COLO829 (cell line): ENCODE results near the gene GABARAP.

Experiments used
- DNase-seq: peaks from one replicate; pipeline ENCODE4 v3.0.0; 2012; ENCODE audit warnings: low spot score

GABARAP gene

DNA sequence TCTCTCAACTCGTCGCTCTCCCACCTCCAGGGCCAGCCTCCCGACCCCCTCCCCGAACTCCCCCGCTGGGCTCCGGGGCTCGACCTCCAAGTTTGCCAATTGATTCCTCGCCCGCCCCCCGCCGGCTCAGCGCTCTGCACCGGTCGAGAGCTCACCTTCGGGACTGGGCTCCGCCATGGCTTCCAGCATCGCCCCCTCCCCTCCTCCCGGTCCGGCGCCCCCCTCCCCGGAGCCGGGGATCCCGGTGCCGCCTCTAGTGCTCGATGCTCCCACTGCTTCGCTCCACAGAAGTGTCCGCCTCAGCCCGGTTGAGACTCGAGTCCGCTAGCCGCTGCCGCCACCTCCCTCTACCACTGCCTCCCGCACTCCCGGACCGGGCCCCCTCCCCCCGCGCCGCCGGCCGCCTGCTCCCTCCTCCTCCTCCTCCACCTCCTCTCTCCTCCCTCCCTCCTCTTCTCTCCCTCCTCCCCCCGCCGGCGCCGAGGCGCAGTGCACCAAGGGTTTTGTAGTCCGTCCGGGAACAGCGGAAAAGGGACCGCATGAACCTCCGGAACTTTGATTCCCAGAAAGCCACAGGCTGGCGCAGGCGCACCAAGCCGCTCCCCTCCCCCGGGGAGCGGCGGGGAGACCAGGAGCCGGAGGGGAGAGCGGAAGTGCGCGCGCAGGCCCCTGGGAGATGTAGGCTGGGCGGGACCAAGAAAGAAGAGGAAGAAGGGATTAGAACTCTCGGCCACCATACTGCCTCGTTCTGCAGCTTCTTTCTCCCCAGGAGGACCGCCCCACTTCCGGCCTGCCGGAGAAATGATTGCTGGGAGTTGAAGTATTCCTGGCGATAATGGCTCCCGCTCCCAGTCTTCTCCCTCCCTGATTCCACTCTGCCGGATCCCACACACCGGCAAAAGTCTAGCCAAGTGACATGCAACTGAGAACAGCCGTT is 2.9 kb downstream of the GABARAP start, which contains the start of gene PHF23:
Gene PHF23 (minus strand): TSS at position 367 of the 937 bp plus-strand sequence. CDS start 178 bp downstream, at position 189.
- DNase-seq: peak; percentile 100

DNA sequence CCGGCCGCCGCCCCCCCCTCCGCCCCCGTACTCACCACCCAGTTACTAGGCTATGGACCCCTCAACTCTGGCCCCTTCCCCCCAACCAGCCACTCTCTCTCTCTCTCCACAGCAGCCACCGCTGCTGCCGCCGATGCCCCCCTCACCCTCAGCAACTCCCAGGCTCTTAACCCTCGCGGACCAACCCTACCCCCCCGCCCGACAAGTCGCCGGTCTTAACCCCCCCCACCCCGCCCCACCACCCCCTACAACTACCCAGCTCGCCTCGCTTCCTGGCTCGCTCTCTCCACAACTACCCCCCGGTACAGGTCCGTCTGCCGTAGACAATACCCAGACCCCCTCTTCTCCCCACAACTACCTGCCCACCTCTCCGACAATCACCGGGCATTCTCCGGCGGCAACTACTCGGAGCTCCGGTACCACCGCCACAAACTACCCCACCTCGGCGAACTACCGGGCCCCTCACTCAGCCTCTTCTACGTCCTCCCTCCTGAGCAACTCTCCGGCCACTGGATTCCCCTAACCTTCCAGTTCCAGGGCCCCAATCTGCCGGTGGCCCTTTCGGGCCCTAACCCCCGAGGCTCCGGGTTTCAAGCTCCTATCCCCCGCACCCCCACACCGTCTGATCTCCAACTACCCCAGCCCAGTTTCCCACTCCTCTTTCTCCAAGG is 3.7 kb downstream of the GABARAP start:
- DNase-seq: no peak

DNA sequence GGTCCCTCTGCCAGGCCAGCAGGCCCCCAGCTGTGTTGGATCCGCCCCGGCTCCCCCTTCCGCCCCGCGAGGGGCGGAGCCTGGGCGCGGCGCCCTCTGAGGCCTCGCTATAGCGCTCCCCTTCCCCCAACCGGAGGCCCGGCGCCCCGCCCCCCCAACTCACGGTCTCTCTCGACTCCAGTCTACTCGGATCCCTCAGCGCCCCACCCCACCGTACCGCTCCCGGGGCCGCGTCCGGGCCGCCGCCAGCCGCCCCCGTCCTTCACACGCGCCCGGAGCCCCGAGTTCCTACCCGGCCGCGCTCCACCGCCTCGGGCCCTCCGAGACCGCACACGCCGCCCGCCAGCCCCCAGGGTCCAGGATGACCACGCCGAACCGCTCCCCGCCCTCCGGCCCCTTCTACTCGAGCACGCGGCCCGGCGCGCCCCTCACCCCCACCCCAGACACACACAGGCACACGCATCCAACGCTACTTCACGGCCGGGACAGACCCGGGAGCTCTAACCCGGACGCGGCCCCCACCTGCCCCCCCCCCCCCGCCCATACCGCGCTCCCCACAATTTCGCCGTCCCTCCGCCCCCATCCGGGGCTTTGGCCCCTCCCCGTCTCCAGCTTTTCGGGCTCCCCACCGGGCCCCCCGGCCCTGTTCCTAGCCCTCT is 4.4 kb downstream of the GABARAP start:
- DNase-seq: no peak

DNA sequence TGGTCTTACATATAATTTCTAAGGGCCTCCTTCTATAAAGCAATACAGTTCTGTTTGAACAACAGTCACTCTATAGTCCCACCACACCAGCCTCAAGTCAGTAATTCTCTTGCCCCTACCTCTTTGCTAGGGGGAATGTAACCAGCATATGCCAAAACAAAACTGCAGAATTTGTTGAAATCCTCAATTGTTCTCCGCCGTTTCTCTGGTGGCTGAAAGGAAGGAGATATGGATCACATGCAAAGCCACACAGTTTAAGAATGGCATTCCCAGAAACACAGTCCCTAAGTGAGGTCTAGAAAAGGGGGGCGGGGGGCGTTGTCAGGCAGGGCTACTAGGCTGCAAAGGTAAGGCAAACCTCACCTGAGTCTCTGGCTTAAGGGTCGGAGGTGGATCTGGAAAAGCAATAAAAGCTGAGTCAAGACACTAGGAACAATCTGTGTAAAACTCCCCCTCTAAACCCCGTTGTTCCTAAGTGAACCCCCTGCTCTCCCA is 4.9 kb downstream of the GABARAP start:
- no peak for DNase-seq

DNA sequence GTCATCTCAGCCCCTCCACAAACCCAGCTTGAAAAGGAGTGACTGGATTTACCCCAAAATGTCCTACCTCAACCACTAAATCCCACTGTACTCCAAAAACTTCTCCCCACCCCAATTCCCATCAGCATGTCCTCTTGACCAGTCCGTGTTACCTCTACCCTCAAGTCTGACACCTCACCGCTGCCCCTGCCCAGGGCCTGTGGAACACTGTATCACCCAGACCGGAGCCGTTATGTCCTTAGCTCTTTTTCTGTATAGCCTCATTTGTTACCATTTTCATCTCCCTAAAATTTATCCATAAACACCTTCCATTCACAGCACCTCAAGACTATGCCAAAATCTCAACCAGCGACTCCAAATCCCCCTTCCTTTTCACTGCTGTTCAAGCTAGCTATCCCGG is 5.4 kb downstream of the GABARAP start:
- DNase-seq: no peak

DNA sequence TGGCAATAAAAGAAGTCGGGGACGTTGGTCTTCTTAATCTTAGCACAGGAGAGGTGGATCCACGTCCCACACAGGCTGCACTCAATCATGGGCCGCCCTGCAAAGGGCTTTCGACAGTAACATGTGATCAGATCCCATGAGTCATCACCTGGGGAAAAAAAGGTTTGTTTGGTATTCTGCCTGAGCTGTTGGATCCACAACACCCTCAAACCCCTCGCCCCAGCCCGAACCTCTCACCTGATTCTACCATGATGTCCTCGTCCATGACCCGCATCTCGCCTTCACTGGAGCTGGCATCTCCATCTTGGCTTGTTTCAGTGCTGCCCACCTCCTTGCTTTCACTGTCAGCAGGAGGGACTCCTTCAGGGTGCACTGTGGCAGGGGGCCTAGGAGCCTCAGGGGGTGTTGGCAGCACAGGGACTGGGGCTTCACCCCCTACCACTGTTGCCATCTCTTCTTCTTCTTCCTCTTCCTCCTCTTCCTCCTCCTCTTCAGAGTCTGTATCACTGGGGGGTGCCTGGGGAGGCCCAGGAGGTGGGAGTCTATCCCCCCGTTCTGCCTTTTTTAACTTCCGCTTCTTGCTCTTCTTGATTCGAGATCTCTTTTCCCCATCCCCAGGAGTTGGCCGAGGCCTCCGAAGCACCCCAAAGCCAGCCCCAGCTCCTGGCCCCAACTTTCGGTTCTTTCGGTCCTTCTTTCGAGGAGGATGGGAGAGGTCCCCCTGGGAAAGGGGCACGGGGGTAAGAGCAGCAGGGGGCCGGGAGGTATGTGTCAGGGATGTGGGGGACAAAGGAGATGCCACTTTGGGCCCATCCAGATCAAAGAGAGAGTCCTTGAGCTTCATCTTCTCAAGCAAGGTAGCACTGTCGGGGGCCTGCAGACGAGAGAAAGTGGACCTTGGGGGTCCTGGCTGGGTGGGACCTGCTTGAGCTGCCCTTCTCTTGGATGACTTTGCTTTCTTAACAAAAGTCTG is 6.3 kb downstream of the GABARAP start:
- no peak for DNase-seq

DNA sequence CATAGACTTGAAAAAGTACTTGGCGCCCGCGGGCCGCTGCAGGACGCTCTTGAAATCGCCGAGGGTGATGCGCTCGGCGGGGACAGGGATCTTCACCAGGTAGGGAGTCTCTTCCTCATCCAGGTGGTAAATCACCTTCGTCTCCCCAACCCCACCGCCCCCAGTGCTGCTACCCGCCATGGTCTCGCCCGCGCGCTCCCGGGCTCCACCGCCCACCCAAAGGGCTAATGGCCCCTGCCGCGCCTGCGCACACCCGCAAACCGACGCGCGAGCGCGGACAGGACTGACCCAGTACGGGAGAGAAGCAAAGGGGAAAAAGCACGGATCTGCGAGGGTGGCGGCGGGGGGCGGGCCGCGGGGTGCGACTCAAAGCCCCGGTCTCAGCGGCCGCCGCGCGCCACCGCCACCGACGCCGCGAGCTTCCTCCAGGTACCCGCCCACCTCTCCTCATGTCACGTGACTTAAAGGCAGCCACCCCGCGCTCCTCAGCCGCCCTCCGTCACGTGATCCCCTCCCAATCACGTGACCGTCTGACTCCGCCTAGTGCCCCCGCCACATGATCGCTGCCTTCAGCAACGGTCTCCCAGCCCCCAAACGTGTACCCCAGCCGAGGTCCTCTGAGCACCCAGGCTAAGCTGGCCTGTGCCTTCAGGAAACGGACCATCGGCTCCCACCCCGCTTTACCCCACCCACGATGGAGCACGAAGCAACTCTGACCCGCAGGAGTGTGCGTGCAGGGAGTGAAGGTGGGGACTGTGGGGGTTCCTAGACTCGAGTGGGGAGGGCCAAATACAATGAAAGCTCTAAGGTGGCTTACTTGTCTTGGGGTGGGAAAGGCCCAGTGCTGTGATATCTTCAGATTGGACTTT is 7.9 kb downstream of the GABARAP start, which contains the start of gene DVL2:
Gene DVL2 (minus strand): TSS at position 435 of the 869 bp plus-strand sequence. CDS start 255 bp downstream, at position 180.
- DNase-seq: peak; percentile 94

DNA sequence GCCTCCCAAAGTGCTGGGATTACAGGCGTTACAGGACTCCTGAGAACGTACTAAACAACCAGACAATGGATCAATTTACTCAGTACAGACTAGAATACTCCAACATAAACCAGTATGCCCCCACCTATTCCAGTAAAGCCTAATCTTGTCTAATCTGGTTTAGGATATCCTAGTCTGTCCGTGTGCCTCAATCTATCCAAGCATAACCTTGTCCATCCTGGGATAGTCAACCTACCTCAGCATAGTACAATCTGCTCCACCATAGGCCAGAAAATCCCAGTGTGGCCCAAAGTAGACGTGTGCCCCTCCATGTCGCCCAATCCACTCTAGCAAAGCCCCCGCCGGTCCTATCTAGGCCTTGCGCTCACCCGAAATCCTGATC is 8.6 kb downstream of the GABARAP start:
- DNase-seq: no peak

DNA sequence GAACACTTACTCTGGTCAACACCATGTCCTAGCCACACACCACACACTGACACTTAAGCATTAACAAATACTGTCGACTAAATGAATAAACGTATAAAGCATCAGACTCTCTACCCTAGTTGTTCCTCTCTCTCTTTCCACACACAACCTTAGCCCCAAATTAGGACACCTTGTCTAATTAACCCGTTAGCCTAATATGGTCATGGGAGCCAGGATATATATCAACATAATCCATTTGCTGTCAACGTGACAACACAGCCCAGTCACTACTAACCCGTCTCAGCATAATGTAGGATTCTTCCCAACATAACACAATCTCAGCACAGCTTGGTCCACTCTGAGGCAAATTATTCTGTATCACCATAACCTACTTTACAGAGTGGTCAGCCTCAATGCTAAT is 10.1 kb downstream of the GABARAP start:
- DNase-seq: no peak

DNA sequence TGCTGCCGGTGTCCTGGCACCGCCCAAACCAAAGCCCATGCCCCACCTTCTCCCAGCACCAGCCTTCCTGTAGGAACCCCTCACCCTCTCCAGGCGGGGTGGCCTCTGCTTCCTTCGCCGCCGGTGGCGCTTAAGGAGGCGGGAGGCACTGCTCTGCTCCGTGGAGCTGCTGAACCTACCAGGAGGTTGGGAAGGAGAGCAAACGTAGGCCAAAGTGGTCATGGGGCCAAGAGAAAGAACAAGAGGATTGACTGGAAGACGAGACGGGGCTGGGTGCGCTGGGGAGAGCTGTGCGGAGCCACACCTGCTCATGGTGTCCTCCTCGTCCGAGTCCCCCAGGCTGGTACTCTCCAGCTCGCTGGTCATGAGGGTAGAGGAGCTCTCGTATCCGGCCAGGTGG is 12.7 kb downstream of the GABARAP start:
- no peak for DNase-seq

DNA sequence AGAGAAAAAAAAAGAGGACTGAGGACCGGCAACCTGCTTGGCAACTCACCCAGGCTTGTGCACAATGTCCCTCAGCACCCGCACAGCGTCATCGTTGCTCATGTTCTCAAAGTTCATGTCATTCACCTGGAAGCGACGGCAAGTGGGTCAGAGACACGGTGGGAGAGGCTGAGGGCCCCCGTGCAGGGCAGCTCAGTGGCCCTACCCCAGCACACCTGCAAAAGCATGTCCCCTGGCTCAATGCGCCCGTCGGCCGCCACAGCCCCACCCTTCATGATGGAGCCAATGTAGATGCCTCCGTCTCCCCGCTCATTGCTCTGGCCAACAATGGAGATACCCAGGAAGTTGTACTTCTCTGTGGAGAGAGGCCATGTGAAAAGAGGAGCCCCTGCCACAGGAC is 13.3 kb downstream of the GABARAP start:
- no peak for DNase-seq

DNA sequence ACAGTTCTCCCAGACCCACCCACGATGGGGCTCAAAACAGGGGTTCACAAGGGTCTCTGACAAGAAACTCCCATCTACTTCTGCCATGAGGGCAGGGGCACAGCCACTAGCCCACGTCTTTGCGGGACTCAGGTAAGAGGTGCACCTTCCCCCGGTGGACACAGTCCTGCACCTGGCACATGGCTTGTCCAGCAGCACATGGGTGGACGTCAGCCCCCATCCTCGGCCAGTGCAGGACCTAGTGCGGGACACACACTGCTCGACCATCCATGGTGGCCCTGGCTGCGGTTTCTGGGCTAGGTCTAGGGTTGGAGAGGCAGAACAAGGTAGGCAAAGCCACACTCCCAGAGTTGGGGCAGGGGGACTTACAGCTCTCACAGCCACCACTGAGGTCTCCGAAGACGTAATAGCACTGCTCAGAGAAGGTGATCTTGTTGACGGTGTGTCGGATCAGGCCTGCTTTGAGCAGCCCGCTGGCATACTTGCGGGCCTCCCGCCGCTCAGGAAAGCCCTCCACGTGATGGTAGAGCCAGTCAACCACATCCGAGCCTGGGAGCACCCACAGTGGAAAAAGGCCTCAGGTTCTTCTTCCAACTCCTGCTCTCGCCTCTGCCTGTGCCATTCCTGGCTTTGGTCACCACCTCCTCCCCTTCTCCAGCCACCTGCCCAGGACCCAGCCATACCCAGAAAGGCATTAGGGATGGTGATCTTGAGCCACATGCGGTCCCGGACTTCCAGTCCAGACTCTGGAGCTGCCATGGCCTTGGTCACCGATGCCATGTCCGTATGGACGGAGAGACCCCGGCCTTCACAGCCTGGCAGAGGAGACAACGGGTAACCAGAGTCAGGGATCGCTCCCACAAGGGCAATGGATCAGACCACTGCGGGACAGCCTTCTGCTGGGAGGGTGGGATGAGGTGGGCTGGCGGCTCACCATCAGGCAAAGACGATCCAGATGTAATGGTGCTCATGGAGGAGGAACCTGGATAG is 15.2 kb downstream of the GABARAP start:
- no peak for DNase-seq

DNA sequence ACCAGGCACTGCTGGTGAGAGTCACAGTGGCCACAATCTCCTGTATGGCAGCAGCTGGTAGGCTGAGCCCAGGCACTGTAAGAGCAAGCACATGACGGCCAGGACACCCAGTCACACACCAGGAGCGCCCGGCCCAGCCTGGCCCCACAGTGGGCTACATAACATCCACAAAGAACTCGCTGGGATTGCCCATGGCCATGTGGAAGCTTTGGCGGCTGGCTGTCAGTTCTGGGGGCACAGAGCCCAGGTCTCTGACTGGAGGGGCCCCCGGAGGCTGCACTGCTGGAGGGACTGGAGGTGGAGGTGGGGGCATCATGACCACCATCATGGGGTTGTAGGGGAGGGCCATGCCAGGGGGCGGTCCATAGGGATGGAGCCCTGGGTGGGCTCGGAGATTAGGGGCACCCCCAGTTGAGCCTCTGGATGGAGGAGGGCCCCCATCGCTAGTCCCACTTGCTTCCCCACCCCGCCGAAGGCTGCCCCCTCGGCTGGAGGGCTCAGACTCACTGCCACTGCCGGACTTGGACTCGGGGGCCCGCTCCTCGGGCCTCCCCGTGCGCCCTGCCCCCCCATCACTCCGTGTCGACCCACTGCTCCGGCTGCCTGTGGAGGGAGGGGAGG is 16.4 kb downstream of the GABARAP start:
- DNase-seq: no peak

DNA sequence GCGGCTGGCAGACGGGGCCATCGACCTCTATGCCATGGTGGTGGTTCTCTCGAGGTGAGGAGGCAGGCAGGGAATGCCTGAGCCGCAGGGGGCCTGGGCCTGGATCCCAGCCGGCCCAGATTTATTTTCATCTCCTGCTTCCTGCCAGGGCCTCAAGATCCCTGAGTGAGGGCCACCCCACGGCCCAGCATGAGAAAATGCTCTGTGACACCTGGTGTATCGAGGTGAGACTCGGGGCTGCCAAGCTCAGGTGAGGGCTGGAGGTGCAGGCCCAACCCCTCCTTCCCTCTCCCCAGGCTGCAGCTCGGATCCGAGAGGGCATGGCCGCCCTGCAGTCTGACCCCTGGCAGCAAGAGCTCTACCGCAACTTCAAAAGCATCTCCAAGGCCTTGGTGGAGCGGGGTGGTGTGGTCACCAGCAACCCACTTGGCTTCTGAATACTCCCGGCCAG is 17.6 kb downstream of the GABARAP start:
- DNase-seq: no peak

DNA sequence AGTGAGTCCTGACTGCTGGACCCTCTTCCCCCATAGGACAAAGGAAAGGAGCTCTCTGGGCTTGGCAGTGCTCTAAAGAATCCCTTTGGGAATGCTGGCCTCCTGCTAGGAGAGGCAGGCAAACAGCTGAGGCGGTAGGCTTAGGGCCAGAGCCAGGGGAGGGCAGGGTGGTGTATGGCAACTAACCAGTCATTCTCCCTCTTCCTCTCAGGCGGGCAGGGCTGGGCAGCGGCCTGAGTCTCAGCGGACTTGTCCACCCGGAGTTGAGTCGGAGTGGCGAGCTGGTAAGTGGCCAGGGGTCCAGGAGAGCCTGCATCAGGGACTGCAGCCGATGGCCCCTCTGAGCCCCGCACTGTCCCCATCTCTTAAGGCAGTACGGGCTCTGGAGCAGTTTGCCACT is 18.1 kb downstream of the GABARAP start:
- no peak for DNase-seq

DNA sequence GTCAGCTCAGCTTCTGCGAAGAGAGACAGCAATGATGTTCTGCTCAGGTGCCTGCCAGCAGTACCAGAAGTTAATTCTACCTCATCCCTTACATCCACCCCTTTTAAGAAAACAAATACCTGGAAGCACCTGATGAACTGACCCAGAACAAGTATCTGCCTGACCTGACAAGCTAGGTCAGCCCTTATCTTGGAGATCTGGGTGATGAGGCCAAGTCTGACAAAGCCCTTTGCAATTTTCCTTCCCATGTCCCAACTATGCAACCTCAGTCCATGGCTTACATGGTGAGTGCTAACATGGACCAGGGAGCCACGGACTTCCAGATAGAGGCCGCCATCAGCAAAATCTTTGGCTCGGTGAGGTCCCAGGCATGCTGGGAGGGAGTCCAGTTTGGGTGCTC is 18.9 kb downstream of the GABARAP start:
- DNase-seq: no peak

DNA sequence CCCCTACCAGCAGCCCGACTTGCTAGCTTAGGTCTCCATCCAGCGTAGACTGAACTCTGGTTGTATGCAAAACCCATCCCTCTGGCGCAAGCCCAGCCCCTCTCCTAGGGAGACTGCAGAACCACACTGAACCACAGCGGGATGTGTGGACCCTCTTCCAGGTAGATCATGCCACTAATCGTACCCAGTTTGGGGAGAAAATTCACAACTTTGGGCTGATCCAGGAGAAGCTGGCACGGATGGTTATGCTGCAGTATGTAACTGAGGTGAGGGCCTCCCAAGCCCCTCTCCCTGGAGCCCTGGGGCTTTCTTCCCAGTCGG is 19.3 kb downstream of the GABARAP start:
- no peak for DNase-seq

DNA sequence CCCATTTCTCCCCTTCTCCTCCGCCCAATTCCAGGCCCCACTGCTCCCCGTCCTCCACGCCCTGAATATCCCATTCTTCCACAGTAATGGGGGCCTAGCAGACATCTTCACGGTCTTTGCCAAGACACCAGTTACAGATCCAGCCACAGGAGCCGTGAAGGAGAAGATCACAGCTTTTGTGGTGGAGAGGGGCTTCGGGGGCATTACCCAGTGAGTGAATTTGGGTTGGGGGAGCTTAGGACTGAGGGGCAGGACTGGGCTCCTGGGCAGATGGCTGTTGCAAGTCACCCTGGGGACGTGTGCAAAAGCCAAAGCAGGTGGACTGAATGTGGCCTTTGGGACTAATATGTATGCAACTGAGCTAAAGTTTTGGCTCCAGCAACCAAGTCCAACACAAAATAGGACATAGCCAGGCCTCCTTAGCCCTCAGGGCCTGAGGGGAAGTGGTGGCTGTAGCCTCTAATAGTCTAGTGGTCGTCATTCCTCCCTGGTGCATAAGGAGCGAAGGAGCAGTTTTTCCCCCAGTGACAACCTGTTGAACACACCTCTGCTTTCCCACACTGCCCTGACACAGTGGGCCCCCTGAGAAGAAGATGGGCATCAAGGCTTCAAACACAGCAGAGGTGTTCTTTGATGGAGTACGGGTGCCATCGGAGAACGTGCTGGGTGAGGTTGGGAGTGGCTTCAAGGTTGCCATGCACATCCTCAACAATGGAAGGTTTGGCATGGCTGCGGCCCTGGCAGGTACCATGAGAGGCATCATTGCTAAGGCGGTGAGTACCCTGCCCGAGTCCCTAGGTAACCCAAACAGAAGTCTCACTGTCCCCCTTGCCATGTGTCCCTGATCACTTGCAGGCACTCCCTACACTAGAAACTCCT is 19.9 kb downstream of the GABARAP start:
- DNase-seq: no peak
